AG09319 (cell line): ENCODE measurements around the gene IFNK.

Experiments
- DNase-seq: peaks from one replicate; pipeline ENCODE4 v3.0.0-alpha.2; 2010; ENCODE audit warnings: low read depth; ENCODE audit errors: extremely low read depth
- CTCF ChIP-seq: IDR thresholded peaks from 2 replicates; pipeline ENCODE4 v1.5.1; 2011; ENCODE audit warnings: low read depth, mild to moderate bottlenecking, inconsistent platforms, low read length, moderate library complexity

The IFNK gene

GRCh38 chr9:27524236-27524635 lies at the start of gene IFNK:
Gene IFNK, plus strand, starts transcription at chr9:27524290. Its CDS starts 47 bp downstream, at chr9:27524337.
- no peak for DNase-seq
- TF ChIP-seq CTCF: no peak

- TF ChIP-seq CTCF: no peak
- DNase-seq: no peak
These were observed 49.8 kb upstream of the IFNK start for GRCh38 chr9:27474305-27474704.

- TF ChIP-seq CTCF: no peak
- DNase-seq: no peak
These were observed 49.0 kb upstream of the IFNK start for GRCh38 chr9:27475057-27475595.

GRCh38 chr9:27476870-27477515 lies 47.1 kb upstream of the IFNK start:
- DNase-seq: no peak
- no peak for TF ChIP-seq CTCF

GRCh38 chr9:27478322-27478721 lies 45.8 kb upstream of the IFNK start:
- no peak for TF ChIP-seq CTCF
- no peak for DNase-seq

GRCh38 chr9:27482709-27483108 lies 41.4 kb upstream of the IFNK start:
- no peak for TF ChIP-seq CTCF

GRCh38 chr9:27483576-27483975 lies 40.5 kb upstream of the IFNK start:
- no peak for DNase-seq

More at GRCh38 chr9:27482709-27483108, 41.4 kb upstream of the IFNK start:
- DNase-seq: no peak

More at GRCh38 chr9:27483576-27483975, 40.5 kb upstream of the IFNK start:
- no peak for TF ChIP-seq CTCF
